Kidney (tissue), 14 donors: ENCODE results near the gene HEY2. TPM values are rescaled to one million over a fixed set of nuclear protein-coding genes. Genes with fewer than 3 reads are reported as not detected.
A peak's percentile ranks its signal among the peaks of the same experiment; 100 is the strongest.

Experiments used
- DNase-seq, 5 donors: peaks; one replicate each; pipeline ENCODE4 v3.0.0-alpha.2; 2013 to 2020
- FAIRE-seq: peaks from 2 replicates; lab custom pipeline; 2012; peaks lifted over from hg19 to GRCh38; lab: Jason Lieb, UNC
- H3K27ac ChIP-seq, 2 donors: one replicate each; pipeline ENCODE4 v1.7.0; 2013; ENCODE audit warnings: low read depth in 2 of 2, low read length in 2 of 2, inconsistent platforms in 1 of 2
- H3K27me3 ChIP-seq: one replicate; pipeline ENCODE4 v1.7.1; 2013; ENCODE audit warnings: low read length, inconsistent platforms; ENCODE audit not compliant: control insufficient read depth, insufficient read depth
- H3K36me3 ChIP-seq, 3 donors: one replicate each; pipeline versions ENCODE4 v1.7.0 to v1.7.1; 2013; ENCODE audit warnings: low read length in 3 of 3, control low read depth in 1 of 3, inconsistent platforms in 1 of 3; ENCODE audit not compliant: insufficient read depth in 3 of 3, control insufficient read depth in 2 of 3
- H3K4me1 ChIP-seq, 3 donors: one replicate each; pipeline versions ENCODE4 v1.7.0 to v1.7.1; 2013; ENCODE audit warnings: low read length in 3 of 3, inconsistent platforms in 1 of 3, low read depth in 1 of 3; ENCODE audit not compliant: control insufficient read depth in 2 of 3, insufficient read depth in 2 of 3
- H3K4me3 ChIP-seq, 3 donors: one replicate each; pipeline versions ENCODE4 v1.7.0 to v1.8.1; 2013; ENCODE audit warnings: low read length in 3 of 3, control low read depth in 1 of 3, inconsistent platforms in 1 of 3
- H3K9ac ChIP-seq, 3 donors: one replicate each; pipeline versions ENCODE4 v1.7.0 to v1.7.1; 2013; ENCODE audit warnings: low read length in 3 of 3, control low read depth in 1 of 3, inconsistent platforms in 1 of 3
- H3K9me3 ChIP-seq, 3 donors: one replicate each; pipeline versions ENCODE4 v1.7.0 to v1.7.1; 2013; ENCODE audit warnings: low read length in 3 of 3, control low read depth in 1 of 3, inconsistent platforms in 1 of 3; ENCODE audit not compliant: control insufficient read depth in 2 of 3, insufficient read depth in 1 of 3
- CTCF ChIP-seq: IDR thresholded peaks from 3 replicates; pipeline ENCODE4 v1.5.1; 2012; ENCODE audit warnings: mild to moderate bottlenecking, moderate library complexity, borderline replicate concordance; ENCODE audit not compliant: insufficient read depth; ENCODE audit errors: extremely low read depth
- intact Hi-C: fragments of 100-400 bp; cut with DNase I; formaldehyde crosslinking; loops from one replicate; pipeline ENCODE4 v1.11.1; 2022
- polyA plus RNA-seq: library from polyadenylated mRNA; stranded (reverse); fragments of 350-450 nt; fragmentation: Illumina TruSeq; extraction: RNeasy Lipid Tissue Mini Kit (QIAGEN cat#74804); gene quantifications from one replicate; pipeline ENCODE4 v1.2.3, GENCODE V29; 2014; ENCODE audit warnings: low read depth, low replicate concordance; ENCODE audit not compliant: insufficient read depth
- total RNA-seq: library from RNA; stranded (reverse); fragmentation: NEBNext Ultra II Directional; extraction: Animal tissue kit (Norgen Biotek cat#: 25700); gene quantifications from one replicate; pipeline ENCODE4 v1.2.1, GENCODE V29; 2021
- donor health status: control.
- donor health status: control.
- donor health status: control.
- donor health status: control.
- donor health status: control.
- donor health status: DM: yes; HTN: yes; CAD: no.
- donor health status: Normal renal cell carcinoma (clear cell type).

HEY2 gene
- total and polyA plus RNA-seq, 2 donors from 2014 or later: 4.2 to 10.7 TPM

DNA sequence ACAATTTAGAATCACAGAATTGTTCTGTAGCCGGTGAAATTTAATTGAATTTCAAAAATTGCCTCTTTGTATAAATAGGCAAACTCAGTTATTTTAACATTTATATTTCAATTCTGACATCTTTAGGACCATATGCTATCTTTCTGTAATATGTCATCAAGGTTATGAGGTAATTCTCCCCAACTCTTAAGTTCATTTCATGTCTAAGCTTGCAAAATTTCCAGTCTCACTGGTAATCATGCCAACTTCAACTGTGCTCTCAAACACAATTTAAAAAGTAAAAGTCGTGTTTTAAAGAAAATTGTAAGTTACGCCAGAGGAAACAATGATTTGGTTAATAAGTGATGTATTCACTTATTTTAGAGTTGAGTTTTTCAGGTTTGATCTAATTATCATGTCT, 42.7 kb downstream of the HEY2 start:
- H3K9ac ChIP-seq: peak overlapping the region in 1 of 3 donors; percentile 92
- H3K9me3 ChIP-seq: no peaks in the 10 kb centered on the region
- FAIRE-seq: no peak
- peaks cover 0 to 17% (median 13%) of the 10 kb centered on the region in 3 donors for H3K4me1 ChIP-seq
- TF ChIP-seq CTCF: no peak
- H3K27ac ChIP-seq: peak overlapping the region in 1 of 2 donors; percentile 51
- DNase-seq: no peak
- H3K4me3 ChIP-seq: peak overlapping the region in 2 of 3 donors; percentile 68 to 96
- intact Hi-C loops: loop anchor here (10.0 kb wide), 1 partner anchor 63 kb away; no protein-coding TSS in a partner anchor
- no peaks in the 10 kb centered on the region for H3K36me3 ChIP-seq
- no peaks in the 10 kb centered on the region for H3K27me3 ChIP-seq

GRCh38 chr6:125792680-125793079, 43.2 kb downstream of the HEY2 start:
- peak overlapping the region in 2 of 3 donors; percentile 68 to 96 for H3K4me3 ChIP-seq
- intact Hi-C loops: loop anchor here (10.0 kb wide), 1 partner anchor 62 kb away; no protein-coding TSS in a partner anchor
- TF ChIP-seq CTCF: no peak
- FAIRE-seq: no peak
- H3K9me3 ChIP-seq: no peaks in the 10 kb centered on the region
- H3K27me3 ChIP-seq: no peaks in the 10 kb centered on the region
- peak overlapping the region in 1 of 2 donors; percentile 51 for H3K27ac ChIP-seq
- no peaks in the 10 kb centered on the region for H3K36me3 ChIP-seq
- no peak overlapping the region for H3K9ac ChIP-seq
- DNase-seq: no peak
- peaks cover 0 to 17% (median 13%) of the 10 kb centered on the region in 3 donors for H3K4me1 ChIP-seq

GRCh38 chr6:125793280-125793679, 43.8 kb downstream of the HEY2 start:
- intact Hi-C loops: loop anchor here (10.0 kb wide), 1 partner anchor 62 kb away; no protein-coding TSS in a partner anchor
- no peak for FAIRE-seq
- TF ChIP-seq CTCF: no peak
- Histone ChIP-seq H3K4me3 (peak overlapping the region in 1 of 3 donors; percentile 24), H3K9me3 (no peaks in the 10 kb centered on the region), H3K27ac (no peak overlapping the region), H3K36me3 (no peaks in the 10 kb centered on the region), H3K4me1 (peaks cover 0 to 17% (median 13%) of the 10 kb centered on the region in 3 donors), H3K27me3 (no peaks in the 10 kb centered on the region), H3K9ac (no peak overlapping the region)
- no peak for DNase-seq
